ENCODE results near the gene CTNNA1.
"Not testable (repeated sequence)": the region's sequence is repeated elsewhere in the genome, so short reads cannot be mapped to it uniquely, and the experiment has no call there.

CTNNA1 gene

GRCh38 chr5:138761670-138762069, 8.4 kb downstream of the CTNNA1 start:
- not testable (repeated sequence) for DNase-seq

DNA sequence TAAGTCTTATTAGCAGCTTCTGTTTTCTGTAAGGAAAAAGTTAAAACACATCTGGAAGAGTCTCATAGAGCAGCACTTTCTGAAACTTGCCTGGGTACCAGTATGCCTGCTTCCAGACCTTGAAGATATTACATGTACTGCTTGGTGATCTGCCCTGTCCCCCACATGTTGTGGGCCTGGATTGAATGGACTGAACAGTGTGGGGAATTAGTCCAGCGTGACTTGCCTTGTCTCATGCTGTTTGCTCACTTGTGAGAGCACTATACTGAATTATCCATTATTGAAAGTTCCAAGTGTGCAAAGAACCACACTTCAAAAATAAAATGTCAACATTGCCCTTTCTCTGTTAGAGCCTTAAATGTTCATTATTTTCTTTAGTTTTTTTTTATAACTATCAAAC, 8.9 kb downstream of the CTNNA1 start:
- no peak for DNase-seq

GRCh38 chr5:138763037-138763778, 10.0 kb downstream of the CTNNA1 start:
- no peak for DNase-seq

GRCh38 chr5:138770291-138770690, 17.1 kb downstream of the CTNNA1 start:
- no peak for DNase-seq

- no peak for DNase-seq
Observed at GRCh38 chr5:138770977-138771376, 17.8 kb downstream of the CTNNA1 start.

- DNase-seq: no peak
Observed at GRCh38 chr5:138772986-138773594, 19.9 kb downstream of the CTNNA1 start.

- not testable (repeated sequence) for DNase-seq
Observed at GRCh38 chr5:138773624-138774023, 20.4 kb downstream of the CTNNA1 start.

GRCh38 chr5:138775034-138775433, 21.8 kb downstream of the CTNNA1 start:
- DNase-seq: no peak

GRCh38 chr5:138778234-138778633, 25.0 kb downstream of the CTNNA1 start:
- no peak for DNase-seq

DNA sequence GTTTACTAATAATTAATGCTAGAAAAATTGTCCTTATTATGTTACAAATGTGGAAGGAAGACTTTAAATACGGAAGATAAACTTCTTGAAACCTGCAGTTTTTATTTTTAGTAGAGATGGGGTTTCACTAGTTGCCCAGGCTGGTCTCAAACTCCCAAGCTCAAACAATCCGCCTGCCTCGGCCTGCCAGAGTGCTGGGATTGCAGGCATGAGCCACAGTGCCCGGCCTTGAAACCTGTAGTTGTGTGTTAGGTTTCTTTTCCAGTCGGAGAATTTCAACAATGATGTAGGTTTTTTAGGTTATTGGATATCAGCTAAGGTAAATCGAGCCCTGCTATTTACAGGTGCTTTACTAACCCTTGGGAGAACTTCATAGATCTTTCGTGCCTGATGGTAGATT, 30.8 kb downstream of the CTNNA1 start:
- no peak for DNase-seq

DNA sequence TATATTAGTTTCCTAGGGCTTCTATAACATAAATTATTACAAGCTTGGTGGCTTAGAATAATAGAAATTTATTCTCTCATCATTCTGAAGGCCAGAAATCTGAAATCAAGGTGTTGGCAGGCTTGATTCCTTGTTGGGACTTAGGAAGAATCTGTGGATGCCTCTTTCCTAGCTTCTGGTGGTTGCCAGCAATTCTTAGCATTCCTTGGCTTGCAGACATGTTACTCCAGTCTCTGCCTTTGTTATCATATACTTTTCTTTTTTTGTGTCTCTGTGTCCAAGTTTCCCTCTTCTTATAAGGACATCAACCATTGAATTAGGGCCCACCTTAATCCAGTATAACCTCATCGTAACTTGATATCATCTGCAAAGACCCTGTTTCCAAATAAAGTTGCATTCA, 31.4 kb downstream of the CTNNA1 start:
- no peak for DNase-seq

- DNase-seq: no peak
Observed at GRCh38 chr5:138789771-138790242, 36.6 kb downstream of the CTNNA1 start.

- DNase-seq: no peak
Observed at GRCh38 chr5:138790684-138791083, 37.5 kb downstream of the CTNNA1 start.

DNA sequence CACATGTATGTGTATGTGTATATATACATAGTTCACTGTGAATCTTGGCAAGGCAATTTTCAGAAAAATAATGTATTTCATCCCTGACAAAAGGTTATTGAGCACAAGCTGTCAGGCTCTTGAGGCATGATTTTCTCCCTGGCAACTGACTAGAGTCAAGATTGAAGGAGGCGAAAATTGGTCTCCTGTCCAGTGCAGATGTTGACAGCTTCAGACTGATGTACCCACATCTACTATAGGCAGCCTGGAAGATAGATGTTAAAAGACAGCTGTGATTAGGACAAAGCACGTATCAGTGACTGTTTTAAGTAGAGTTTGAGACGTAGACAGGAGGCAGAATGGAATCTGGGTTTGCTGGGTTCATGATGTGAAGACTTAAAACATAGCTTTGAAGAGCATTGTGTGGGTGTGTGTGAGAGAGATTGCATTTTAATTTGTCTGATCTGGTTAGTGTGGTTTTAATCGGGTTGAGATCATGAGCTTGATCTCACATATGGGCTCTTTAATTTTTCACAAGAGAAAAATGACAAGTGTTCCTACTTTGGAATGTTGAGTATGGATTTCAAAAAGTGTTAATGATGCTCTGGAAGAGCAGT, 39.1 kb downstream of the CTNNA1 start:
- DNase-seq: no peak

DNA sequence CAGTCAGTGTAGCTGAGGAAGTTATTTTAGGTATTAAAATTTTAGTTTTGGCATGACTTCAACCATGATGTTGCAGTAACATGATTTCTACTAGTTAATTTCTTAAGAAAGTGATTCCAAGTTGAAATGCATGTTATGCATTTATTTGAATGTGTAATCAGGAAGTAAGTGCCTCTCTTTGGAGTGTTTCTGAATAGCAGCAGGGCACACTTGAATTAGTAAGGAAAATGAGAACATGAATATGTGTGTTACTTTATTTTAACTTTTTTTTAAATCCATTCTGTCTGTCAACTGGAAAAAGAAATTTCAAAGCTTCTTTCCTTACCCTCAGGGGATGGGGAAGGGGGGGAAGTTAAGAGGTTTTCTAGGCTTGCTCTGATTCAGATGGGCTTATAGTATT, 40.4 kb downstream of the CTNNA1 start:
- no peak for DNase-seq

DNA sequence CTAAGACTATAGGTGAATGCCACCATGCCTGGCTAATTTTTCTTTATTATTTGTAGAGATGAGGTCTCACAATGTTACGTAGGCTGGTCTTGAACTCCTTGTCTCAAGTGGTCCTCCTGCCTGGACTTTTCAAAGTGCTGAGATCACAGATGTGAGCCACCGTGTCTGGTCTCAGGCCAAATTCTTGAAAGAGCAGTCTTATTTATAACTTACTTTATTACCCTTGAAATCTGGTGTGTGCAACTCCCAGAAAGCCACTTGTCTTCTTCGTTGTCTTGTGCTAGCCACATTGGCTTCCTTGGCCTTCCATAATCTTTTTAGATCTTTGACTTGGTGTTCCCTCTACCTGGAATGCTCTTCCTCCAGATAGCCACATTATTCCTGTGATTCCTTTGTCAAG, 50.1 kb downstream of the CTNNA1 start:
- DNase-seq: no peak

GRCh38 chr5:138803935-138804334, 50.7 kb downstream of the CTNNA1 start:
- no peak for DNase-seq

- no peak for DNase-seq
Observed at GRCh38 chr5:138805096-138805495, 51.9 kb downstream of the CTNNA1 start.

DNA sequence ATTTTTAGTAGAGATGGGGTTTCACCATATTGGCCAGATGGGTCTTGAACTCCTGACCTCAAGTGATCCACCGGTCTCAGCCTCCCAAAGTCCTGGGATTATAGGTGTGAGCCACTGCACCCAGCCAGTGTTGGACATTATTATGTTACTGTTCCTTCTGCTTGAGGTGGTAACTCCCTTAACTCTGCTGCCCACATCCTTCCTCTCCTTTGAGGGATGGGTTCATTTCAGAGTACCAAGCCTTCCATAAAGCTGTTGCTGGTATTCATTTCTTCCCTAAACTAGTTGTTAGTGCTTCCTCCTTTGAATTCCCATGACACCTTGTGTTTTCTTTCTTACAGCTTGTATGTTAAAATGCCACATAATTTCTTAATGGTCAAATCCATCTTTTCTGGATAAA, 54.0 kb downstream of the CTNNA1 start:
- DNase-seq: no peak

DNA sequence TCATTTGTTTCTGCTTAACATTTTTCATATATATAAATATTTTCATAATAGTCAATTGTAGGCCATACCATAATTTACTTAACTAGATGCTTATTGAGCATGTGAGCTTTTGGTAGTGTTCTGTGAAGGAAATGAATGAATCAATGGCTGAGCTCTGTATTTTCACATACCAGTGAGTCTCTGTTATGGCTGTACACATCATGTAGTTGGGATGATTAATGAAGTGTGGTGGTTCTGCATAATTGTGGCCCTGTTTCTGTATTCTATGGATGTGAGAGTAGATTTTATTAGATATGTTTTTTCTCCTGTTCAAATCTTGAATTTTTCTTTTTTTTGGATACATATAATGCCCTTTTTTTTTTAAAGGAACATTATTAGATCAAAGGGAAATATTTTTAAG, 56.2 kb downstream of the CTNNA1 start:
- no peak for DNase-seq

DNA sequence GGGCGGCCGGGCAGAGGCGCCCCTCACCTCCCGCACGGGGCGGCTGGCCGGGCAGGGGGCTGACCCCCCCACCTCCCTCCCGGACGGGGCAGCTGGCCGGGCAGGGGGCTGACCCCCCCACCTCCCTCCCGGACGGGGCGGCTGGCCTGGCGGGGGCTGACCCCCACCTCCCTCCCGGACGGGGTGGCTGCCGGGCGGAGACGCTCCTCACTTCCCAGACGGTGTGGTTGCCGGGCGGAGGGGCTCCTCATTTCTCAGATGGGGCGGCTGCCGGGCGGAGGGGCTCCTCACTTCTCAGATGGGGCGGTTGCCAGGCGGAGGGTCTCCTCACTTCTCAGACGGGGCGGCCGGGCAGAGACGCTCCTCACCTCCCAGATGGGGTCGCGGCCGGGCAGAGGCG, 57.6 kb downstream of the CTNNA1 start:
- not testable (repeated sequence) for DNase-seq

DNA sequence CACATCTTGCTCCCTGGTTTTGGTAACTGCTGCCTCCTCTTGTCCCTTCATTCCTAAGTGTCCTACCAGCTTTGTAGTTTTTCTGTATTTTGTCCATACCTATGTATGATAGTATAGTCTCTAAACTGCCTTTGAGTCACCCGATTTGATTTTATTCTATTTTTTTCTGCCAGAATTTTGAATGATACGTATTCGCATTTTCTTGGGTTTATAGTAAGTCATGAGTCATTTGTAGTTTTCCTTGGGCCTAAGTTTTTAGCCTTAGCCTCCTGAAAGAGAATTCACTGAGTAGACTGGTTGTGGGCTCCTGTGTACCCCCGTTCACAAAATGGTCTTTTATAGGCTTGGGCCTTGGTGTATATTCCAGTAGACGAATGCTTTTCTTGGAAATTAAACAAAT, 62.3 kb downstream of the CTNNA1 start:
- DNase-seq: no peak

GRCh38 chr5:138817241-138817640, 64.0 kb downstream of the CTNNA1 start:
- DNase-seq: no peak

DNA sequence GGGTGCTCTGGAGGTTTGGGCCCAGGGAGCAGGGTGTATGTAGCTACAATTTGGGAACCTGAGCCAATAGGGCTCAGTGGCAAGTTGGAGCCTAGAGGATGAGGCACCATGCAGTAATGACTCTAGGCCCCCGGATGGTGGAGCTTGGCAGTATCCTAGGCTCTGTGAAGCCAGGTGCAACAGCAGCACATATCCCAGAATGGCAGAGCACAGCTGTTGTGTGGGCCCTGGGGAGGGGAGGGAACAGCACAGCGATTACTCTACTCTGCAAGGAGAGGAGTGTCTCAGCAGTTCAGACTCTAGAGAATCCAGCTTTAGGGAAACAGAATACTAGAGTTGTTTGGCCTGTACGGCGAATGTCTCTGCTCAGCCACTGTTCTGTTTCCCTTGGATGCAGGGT, 65.9 kb downstream of the CTNNA1 start:
- no peak for DNase-seq

All from activated naive CD4-positive, alpha-beta T cell treated with anti-CD3 and anti-CD28 coated beads, Interleukin-2, amount 50 U/mL, for 16 hours (primary cell).